Activated CD8-positive, alpha-beta memory T cell treated with anti-CD3 and anti-CD28 coated beads, Interleukin-2, amount 50 U/mL, for 24 hours (primary cell): ENCODE results near the gene L3MBTL4.
"Not testable (repeated sequence)": the region's sequence is repeated elsewhere in the genome, so short reads cannot be mapped to it uniquely, and the experiment has no call there.

Source experiments
- DNase-seq: peaks from one replicate; pipeline ENCODE4 v3.0.0-alpha.2; 2020; ENCODE audit errors: extremely low read depth

Gene L3MBTL4

GRCh38 chr18:6311456-6312215 lies 103.1 kb downstream of the L3MBTL4 start:
- DNase-seq: no peak

GRCh38 chr18:6310714-6311113 lies 104.0 kb downstream of the L3MBTL4 start:
- no peak for DNase-seq

- DNase-seq: no peak
Measured at GRCh38 chr18:6297875-6298274, 116.8 kb downstream of the L3MBTL4 start.

GRCh38 chr18:6294148-6294784 lies 120.4 kb downstream of the L3MBTL4 start:
- DNase-seq: no peak

- DNase-seq: no peak
Measured at GRCh38 chr18:6289843-6290242, 124.9 kb downstream of the L3MBTL4 start.

- DNase-seq: no peak
Measured at GRCh38 chr18:6286585-6286984, 128.1 kb downstream of the L3MBTL4 start.

GRCh38 chr18:6284761-6285160 lies 129.9 kb downstream of the L3MBTL4 start:
- no peak for DNase-seq

GRCh38 chr18:6284300-6284699 lies 130.4 kb downstream of the L3MBTL4 start:
- DNase-seq: no peak

GRCh38 chr18:6281874-6282273 lies 132.8 kb downstream of the L3MBTL4 start:
- DNase-seq: no peak

GRCh38 chr18:6280211-6280743 lies 134.4 kb downstream of the L3MBTL4 start:
- no peak for DNase-seq

- no peak for DNase-seq
Measured at GRCh38 chr18:6279308-6279707, 135.4 kb downstream of the L3MBTL4 start.

- DNase-seq: no peak
Measured at GRCh38 chr18:6273423-6273822, 141.3 kb downstream of the L3MBTL4 start.

GRCh38 chr18:6272144-6272543 lies 142.6 kb downstream of the L3MBTL4 start:
- DNase-seq: not testable (repeated sequence)

GRCh38 chr18:6271585-6271984 lies 143.1 kb downstream of the L3MBTL4 start:
- no peak for DNase-seq

GRCh38 chr18:6270771-6271216 lies 143.9 kb downstream of the L3MBTL4 start:
- DNase-seq: no peak

GRCh38 chr18:6269660-6270332 lies 144.9 kb downstream of the L3MBTL4 start:
- DNase-seq: no peak

GRCh38 chr18:6266212-6266611 lies 148.5 kb downstream of the L3MBTL4 start:
- no peak for DNase-seq

- no peak for DNase-seq
Measured at GRCh38 chr18:6261938-6262337, 152.8 kb downstream of the L3MBTL4 start.

- not testable (repeated sequence) for DNase-seq
Measured at GRCh38 chr18:6259324-6259723, 155.4 kb downstream of the L3MBTL4 start.

GRCh38 chr18:6257950-6258349 lies 156.8 kb downstream of the L3MBTL4 start:
- DNase-seq: no peak

GRCh38 chr18:6256521-6256920 lies 158.2 kb downstream of the L3MBTL4 start:
- DNase-seq: no peak

GRCh38 chr18:6255886-6256285 lies 158.8 kb downstream of the L3MBTL4 start:
- no peak for DNase-seq
